ENCODE measurements around the gene SFXN5. TPM values are rescaled to one million over a fixed set of nuclear protein-coding genes. Genes with fewer than 3 reads are reported as not detected.

Gene SFXN5
- total RNA-seq, 4 donors from 2014 or later, result 5.7 to 11.8 (median 6.7) TPM

GRCh38 chr2:73081181-73081671 is 9.7 kb upstream of the SFXN5 start:
- H3K27ac ChIP-seq, result no peak overlapping the region
- ATAC-seq, result no peak
- no peaks in the 10 kb centered on the region for H3K9me3 ChIP-seq
- peaks cover 0 to 13% (median 0%) of the 10 kb centered on the region in 3 donors for H3K4me1 ChIP-seq
- no peak overlapping the region for H3K4me3 ChIP-seq
- H3K27me3 ChIP-seq, result no peaks in the 10 kb centered on the region
- TF ChIP-seq POLR2AphosphoS5 (IDR thresholded peaks at IDR 0.05) (no peak), EP300 (IDR thresholded peaks at IDR 0.05) (no peak), POLR2A (IDR thresholded peaks at IDR 0.05) (no peak)
- TF ChIP-seq, protein P1, sequence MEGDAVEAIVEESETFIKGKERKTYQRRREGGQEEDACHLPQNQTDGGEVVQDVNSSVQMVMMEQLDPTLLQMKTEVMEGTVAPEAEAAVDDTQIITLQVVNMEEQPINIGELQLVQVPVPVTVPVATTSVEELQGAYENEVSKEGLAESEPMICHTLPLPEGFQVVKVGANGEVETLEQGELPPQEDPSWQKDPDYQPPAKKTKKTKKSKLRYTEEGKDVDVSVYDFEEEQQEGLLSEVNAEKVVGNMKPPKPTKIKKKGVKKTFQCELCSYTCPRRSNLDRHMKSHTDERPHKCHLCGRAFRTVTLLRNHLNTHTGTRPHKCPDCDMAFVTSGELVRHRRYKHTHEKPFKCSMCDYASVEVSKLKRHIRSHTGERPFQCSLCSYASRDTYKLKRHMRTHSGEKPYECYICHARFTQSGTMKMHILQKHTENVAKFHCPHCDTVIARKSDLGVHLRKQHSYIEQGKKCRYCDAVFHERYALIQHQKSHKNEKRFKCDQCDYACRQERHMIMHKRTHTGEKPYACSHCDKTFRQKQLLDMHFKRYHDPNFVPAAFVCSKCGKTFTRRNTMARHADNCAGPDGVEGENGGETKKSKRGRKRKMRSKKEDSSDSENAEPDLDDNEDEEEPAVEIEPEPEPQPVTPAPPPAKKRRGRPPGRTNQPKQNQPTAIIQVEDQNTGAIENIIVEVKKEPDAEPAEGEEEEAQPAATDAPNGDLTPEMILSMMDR (IDR thresholded peaks at IDR 0.05), result no peak
- 76 to 88% methylated on average over 9 of the region's 16 CpGs for WGBS, 2 donors (ENCODE audit: low coverage in 1 of 2)
- H3K36me3 ChIP-seq, result peaks cover 0 to 40% of the 10 kb centered on the region in 2 donors

DNA sequence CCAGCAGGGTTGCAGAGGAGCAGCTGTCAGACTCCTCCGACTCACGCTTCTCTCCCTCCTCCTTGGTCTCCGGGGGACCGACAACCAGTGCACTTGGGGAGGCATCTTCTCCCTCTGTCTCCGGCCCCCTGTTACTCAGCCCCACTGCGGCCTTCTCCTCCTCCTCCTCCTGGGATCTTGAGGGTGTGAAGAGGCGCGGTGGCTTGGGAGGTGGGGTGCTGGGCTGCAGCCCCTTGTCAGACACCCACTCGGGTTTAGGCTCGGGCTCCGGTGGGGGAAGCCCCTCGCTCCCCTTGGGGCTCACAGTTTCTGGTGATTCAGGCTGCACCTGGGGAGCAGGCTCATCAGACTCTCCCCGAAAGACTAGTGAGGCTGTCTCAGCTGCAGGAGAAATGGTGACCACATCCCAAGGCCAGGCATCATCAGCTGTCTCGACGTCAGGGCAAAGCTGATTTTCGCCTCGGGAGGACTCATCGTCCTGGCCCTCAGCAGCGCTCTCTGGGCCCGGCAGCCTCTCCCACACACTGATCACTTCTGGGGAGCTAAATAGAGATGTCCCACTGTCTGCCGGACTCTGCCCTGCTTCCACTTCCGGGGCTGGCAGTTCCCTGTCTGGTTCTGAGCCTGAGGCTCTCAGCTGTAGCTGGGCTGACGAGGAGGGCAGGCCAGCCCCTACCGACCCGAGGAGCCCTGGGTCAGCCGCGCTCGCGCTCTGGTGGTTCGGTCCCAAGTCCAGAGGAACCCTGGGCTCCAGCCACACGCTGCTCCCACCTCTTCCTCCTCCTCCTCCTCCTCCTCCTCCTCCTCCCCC is 9.0 kb upstream of the SFXN5 start:
- H3K27ac ChIP-seq, result no peak overlapping the region
- H3K36me3 ChIP-seq, result peaks cover 0 to 45% of the 10 kb centered on the region in 2 donors
- H3K4me1 ChIP-seq, result peaks cover 0 to 12% (median 0%) of the 10 kb centered on the region in 3 donors
- TF ChIP-seq, protein P1 (IDR thresholded peaks at IDR 0.05), result no peak
- TF ChIP-seq POLR2A (IDR thresholded peaks at IDR 0.05), result no peak
- TF ChIP-seq EP300 (IDR thresholded peaks at IDR 0.05), result no peak
- TF ChIP-seq POLR2AphosphoS5 (IDR thresholded peaks at IDR 0.05), result no peak
- no peaks in the 10 kb centered on the region for H3K9me3 ChIP-seq
- no peaks in the 10 kb centered on the region for H3K27me3 ChIP-seq
- ATAC-seq, result no peak
- no peak overlapping the region for H3K4me3 ChIP-seq
- 50% methylated on average over 2 of the region's 31 CpGs; no CpG with 5 or more reads in 1 of the 2 donors for WGBS, 2 donors (ENCODE audit: low coverage in 1 of 2)

DNA sequence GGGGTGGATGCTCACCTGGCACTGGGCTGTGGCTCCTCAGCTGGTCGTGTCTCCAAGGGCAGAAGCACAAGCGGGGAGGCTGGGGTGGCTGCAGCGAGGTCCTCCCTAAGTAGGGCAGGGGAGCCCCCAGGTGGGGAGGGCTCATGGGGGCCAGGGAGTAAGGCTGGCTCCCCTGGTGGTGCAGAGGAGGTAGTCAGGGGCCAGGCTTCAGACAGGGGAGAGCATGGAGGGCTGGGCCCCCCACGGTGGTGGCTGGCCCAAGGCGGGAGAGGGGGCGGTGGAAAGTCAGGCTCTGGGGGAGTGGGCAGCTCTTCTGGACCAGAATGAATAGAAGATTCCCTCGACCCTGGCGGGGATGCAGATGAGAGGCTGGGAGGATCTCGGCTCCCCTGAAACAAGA is 8.1 kb upstream of the SFXN5 start:
- H3K27me3 ChIP-seq, result no peaks in the 10 kb centered on the region
- no peaks in the 10 kb centered on the region for H3K9me3 ChIP-seq
- no peak overlapping the region for H3K4me3 ChIP-seq
- WGBS, 2 donors (ENCODE audit: low coverage in 1 of 2), result 90% methylated on average over 4 of the region's 9 CpGs; no CpG with 5 or more reads in 1 of the 2 donors
- TF ChIP-seq EP300 (IDR thresholded peaks at IDR 0.05) (no peak), POLR2AphosphoS5 (IDR thresholded peaks at IDR 0.05) (no peak), POLR2A (IDR thresholded peaks at IDR 0.05) (no peak)
- TF ChIP-seq, protein P1 (IDR thresholded peaks at IDR 0.05), result no peak
- no peak overlapping the region for H3K27ac ChIP-seq
- H3K36me3 ChIP-seq, result peaks cover 0 to 54% of the 10 kb centered on the region in 2 donors
- no peak for ATAC-seq
- H3K4me1 ChIP-seq, result peaks cover 0 to 6% (median 0%) of the 10 kb centered on the region in 3 donors

- Histone ChIP-seq H3K36me3 (peaks cover 0 to 58% of the 10 kb centered on the region in 2 donors), H3K27ac (no peak overlapping the region), H3K4me3 (no peak overlapping the region), H3K9me3 (no peaks in the 10 kb centered on the region), H3K4me1 (peaks cover 0 to 6% (median 0%) of the 10 kb centered on the region in 3 donors), H3K27me3 (no peaks in the 10 kb centered on the region)
- TF ChIP-seq EP300 (IDR thresholded peaks at IDR 0.05) (no peak), POLR2A (IDR thresholded peaks at IDR 0.05) (no peak), POLR2AphosphoS5 (IDR thresholded peaks at IDR 0.05) (no peak)
- TF ChIP-seq, protein P1 (IDR thresholded peaks at IDR 0.05), result no peak
- WGBS, 2 donors (ENCODE audit: low coverage in 1 of 2), result 67 to 84% methylated on average over 5 to 6 of the region's 13 CpGs
- no peak for ATAC-seq
These were observed 7.2 kb upstream of the SFXN5 start for GRCh38 chr2:73078457-73079411.
